EL (cell line): ENCODE results near the gene PCNX2.
A peak's percentile ranks its signal among the peaks of the same experiment; 100 is the strongest.
"Not testable (repeated sequence)": the region's sequence is repeated elsewhere in the genome, so short reads cannot be mapped to it uniquely, and the experiment has no call there.

Experiments used
- DNase-seq: peaks from one replicate; pipeline ENCODE4 v3.0.0-alpha.2; 2016

Gene PCNX2

GRCh38 chr1:233094269-233094668 is 201.3 kb downstream of the PCNX2 start:
- no peak for DNase-seq

GRCh38 chr1:233090746-233091494 is 204.6 kb downstream of the PCNX2 start:
- no peak for DNase-seq

- no peak for DNase-seq
These were observed 206.3 kb downstream of the PCNX2 start for GRCh38 chr1:233089251-233089650.

GRCh38 chr1:233088613-233089012 is 206.9 kb downstream of the PCNX2 start:
- no peak for DNase-seq

- no peak for DNase-seq
These were observed 208.3 kb downstream of the PCNX2 start for GRCh38 chr1:233086961-233087881.

GRCh38 chr1:233085566-233085965 is 210.0 kb downstream of the PCNX2 start:
- peak; percentile 52 for DNase-seq

- DNase-seq = no peak
These were observed 212.6 kb downstream of the PCNX2 start for GRCh38 chr1:233082778-233083550.

GRCh38 chr1:233081735-233082134 is 213.8 kb downstream of the PCNX2 start:
- peak; percentile 73 for DNase-seq

GRCh38 chr1:233080827-233081226 is 214.7 kb downstream of the PCNX2 start:
- DNase-seq = not testable (repeated sequence)

GRCh38 chr1:233080286-233080685 is 215.2 kb downstream of the PCNX2 start:
- no peak for DNase-seq

GRCh38 chr1:233079574-233079973 is 216.0 kb downstream of the PCNX2 start:
- no peak for DNase-seq

GRCh38 chr1:233078396-233078795 is 217.1 kb downstream of the PCNX2 start:
- no peak for DNase-seq

- DNase-seq = no peak
These were observed 219.6 kb downstream of the PCNX2 start for GRCh38 chr1:233075915-233076295.

GRCh38 chr1:233066087-233066486 is 229.4 kb downstream of the PCNX2 start:
- no peak for DNase-seq

GRCh38 chr1:233065685-233066084 is 229.8 kb downstream of the PCNX2 start:
- no peak for DNase-seq

GRCh38 chr1:233064988-233065387 is 230.5 kb downstream of the PCNX2 start:
- no peak for DNase-seq

GRCh38 chr1:233063462-233063861 is 232.1 kb downstream of the PCNX2 start:
- no peak for DNase-seq

GRCh38 chr1:233061265-233061664 is 234.3 kb downstream of the PCNX2 start:
- no peak for DNase-seq

- no peak for DNase-seq
These were observed 235.0 kb downstream of the PCNX2 start for GRCh38 chr1:233060461-233060994.

GRCh38 chr1:233057836-233058235 is 237.7 kb downstream of the PCNX2 start:
- no peak for DNase-seq

GRCh38 chr1:233055879-233056641 is 239.5 kb downstream of the PCNX2 start:
- no peak for DNase-seq

GRCh38 chr1:233045588-233045987 is 249.9 kb downstream of the PCNX2 start:
- DNase-seq = no peak
